Measurements from ENCODE around the gene CPA3.
A peak's percentile ranks its signal among the peaks of the same experiment; 100 is the strongest.

CPA3 gene

GRCh38 chr3:148924562-148924961 is 59.5 kb downstream of the CPA3 start:
- no peak for DNase-seq

GRCh38 chr3:148925845-148926244 is 60.7 kb downstream of the CPA3 start:
- no peak for DNase-seq

GRCh38 chr3:148930752-148931151 is 65.7 kb downstream of the CPA3 start:
- no peak for DNase-seq

DNA sequence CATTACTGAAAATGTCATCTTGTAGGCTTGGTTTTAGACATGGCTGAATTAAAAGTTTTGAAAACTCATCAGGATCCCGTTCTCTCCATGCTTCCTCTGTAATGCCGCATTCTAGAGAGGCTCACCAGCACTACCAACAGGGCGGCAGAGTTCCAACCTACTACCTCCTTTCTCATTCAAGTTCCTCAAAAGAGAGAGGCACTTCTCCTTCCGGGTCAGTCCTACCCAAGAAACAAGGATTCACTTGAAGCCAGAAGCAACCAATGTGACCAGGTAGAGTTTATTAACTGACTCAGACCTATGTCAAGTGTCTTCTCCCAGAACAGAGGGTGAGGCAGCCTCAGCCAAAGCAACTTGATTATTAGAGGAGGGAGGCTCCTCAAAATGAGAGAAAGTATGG is 66.5 kb downstream of the CPA3 start:
- no peak for DNase-seq

- DNase-seq = no peak
These were observed 67.9 kb downstream of the CPA3 start for GRCh38 chr3:148932972-148933371.

- no peak for DNase-seq
These were observed 72.6 kb downstream of the CPA3 start for GRCh38 chr3:148937467-148938255.

- no peak for DNase-seq
These were observed 73.2 kb downstream of the CPA3 start for GRCh38 chr3:148938306-148938705.

GRCh38 chr3:148938936-148939335 is 73.8 kb downstream of the CPA3 start:
- DNase-seq = no peak

DNA sequence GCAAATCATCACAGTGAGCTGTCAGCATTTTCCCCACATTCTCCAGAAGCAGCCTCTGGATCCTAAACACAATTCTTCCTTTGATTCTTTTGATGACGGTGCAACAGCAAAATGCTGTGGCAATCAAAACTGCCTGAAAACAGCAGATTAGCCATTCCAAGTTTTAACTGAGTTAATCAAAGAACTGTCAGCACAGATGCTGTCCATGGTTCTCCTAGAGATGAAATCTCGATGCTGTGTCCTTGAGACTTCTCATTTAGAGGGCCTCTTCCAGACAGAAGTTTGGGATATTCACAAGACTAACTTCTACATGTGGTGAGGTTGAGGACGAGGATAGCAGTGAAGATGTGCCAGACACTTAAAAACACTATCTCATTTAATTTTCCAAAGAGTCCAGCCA is 75.9 kb downstream of the CPA3 start:
- DNase-seq = no peak

- DNase-seq = peak; percentile 68 to 94
These were observed 78.6 kb downstream of the CPA3 start for GRCh38 chr3:148943506-148944205.

DNA sequence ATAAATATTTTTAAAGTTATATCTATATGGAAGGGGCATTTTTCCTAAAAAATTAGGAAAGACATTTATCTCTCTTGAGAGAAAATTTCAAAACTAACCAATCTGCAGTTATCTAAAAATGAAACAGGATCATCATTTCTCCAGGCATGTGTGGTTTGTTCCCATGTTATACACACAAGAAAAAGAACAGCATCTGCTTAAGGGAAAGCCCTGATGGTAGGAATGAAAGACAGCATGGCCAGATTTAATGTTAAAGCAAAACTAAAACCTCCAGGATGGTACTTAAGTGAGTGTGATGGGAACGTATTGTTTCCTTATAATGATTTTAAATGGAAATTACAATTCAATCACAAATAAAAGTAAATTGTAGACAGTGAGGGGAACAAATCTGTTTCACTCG is 80.0 kb downstream of the CPA3 start:
- no peak for DNase-seq

All from NCI-H526 (cell line).